Liver (tissue), 9 donors: ENCODE data around the gene ARNT2. TPM values are rescaled to one million over a fixed set of nuclear protein-coding genes. Genes with fewer than 3 reads are reported as not detected.

Experiments used
- DNase-seq: peaks from one replicate; pipeline ENCODE4 v3.0.0-alpha.2; 2017; ENCODE audit warnings: low spot score
- H3K27ac ChIP-seq, 2 donors: one replicate each; pipeline ENCODE4 v1.7.0; 2013; ENCODE audit warnings: inconsistent platforms in 2 of 2, low read length in 2 of 2, control low read depth in 1 of 2, low read depth in 1 of 2, mild to moderate bottlenecking in 1 of 2
- H3K27me3 ChIP-seq, 4 donors: one replicate each; pipeline versions ENCODE4 v1.6.1 to v1.7.0; 2013; ENCODE audit warnings: low read length in 3 of 4, inconsistent platforms in 1 of 4, mild to moderate bottlenecking in 1 of 4, moderate library complexity in 1 of 4; ENCODE audit not compliant: control insufficient read depth in 4 of 4, insufficient read depth in 4 of 4
- H3K36me3 ChIP-seq, 4 donors: one replicate each; pipeline versions ENCODE4 v1.6.1 to v1.7.0; 2013; ENCODE audit warnings: low read length in 3 of 4, mild to moderate bottlenecking in 3 of 4, low read depth in 1 of 4, moderate library complexity in 1 of 4; ENCODE audit not compliant: control insufficient read depth in 4 of 4, insufficient read depth in 3 of 4
- H3K4me1 ChIP-seq, 4 donors: one replicate each; pipeline versions ENCODE4 v1.6.1 to v1.7.0; 2013; ENCODE audit warnings: low read length in 3 of 4, mild to moderate bottlenecking in 3 of 4, moderate library complexity in 1 of 4; ENCODE audit not compliant: control insufficient read depth in 4 of 4, insufficient read depth in 4 of 4
- H3K4me3 ChIP-seq, 3 donors: one replicate each; pipeline versions ENCODE4 v1.6.1 to v1.7.0; 2013; ENCODE audit warnings: low read length in 3 of 3, control low read depth in 1 of 3, low read depth in 1 of 3, mild to moderate bottlenecking in 1 of 3
- H3K9ac ChIP-seq, 2 donors: one replicate each; pipeline ENCODE4 v1.7.0; 2013; ENCODE audit warnings: low read length in 2 of 2, mild to moderate bottlenecking in 2 of 2, moderate library complexity in 2 of 2, control low read depth in 1 of 2, low read depth in 1 of 2
- H3K9me3 ChIP-seq, 4 donors: one replicate each; pipeline versions ENCODE4 v1.6.1 to v1.7.0; 2013; ENCODE audit warnings: low read length in 3 of 4; ENCODE audit not compliant: control insufficient read depth in 4 of 4
- EGR1 ChIP-seq, 2 donors: IDR thresholded peaks; 2 replicates each; pipeline ENCODE4 v1.6.1; 2016 to 2018; ENCODE audit warnings: antibody characterized with exemption in 2 of 2, low read depth in 2 of 2
- FOXA1 ChIP-seq: IDR thresholded peaks from 2 replicates; pipeline ENCODE4 v1.6.1; 2016; ENCODE audit warnings: antibody characterized with exemption
- FOXA2 ChIP-seq: IDR thresholded peaks from 2 replicates; pipeline ENCODE4 v1.6.1; 2016; ENCODE audit warnings: antibody characterized with exemption
- GABPA ChIP-seq, 2 donors: IDR thresholded peaks in 1 of 2; conservative IDR thresholded peaks in 1 of 2; 2 replicates each; pipeline ENCODE4 v1.6.1; 2016; ENCODE audit warnings: antibody characterized with exemption in 2 of 2, mild to moderate bottlenecking in 1 of 2, moderate library complexity in 1 of 2
- HNF4A ChIP-seq, 2 donors: conservative IDR thresholded peaks; 2 replicates each; pipeline ENCODE4 v1.6.1; 2016; ENCODE audit warnings: antibody characterized with exemption in 2 of 2, mild to moderate bottlenecking in 2 of 2
- JUND ChIP-seq, 2 donors: IDR thresholded peaks; 2 replicates each; pipeline ENCODE4 v1.6.1; 2016; ENCODE audit warnings: antibody characterized with exemption in 2 of 2
- MAX ChIP-seq: IDR thresholded peaks from 2 replicates; pipeline ENCODE4 v1.6.1; 2016; ENCODE audit warnings: antibody characterized with exemption
- NR2F2 ChIP-seq: IDR thresholded peaks from 2 replicates; pipeline ENCODE4 v1.6.1; 2016; ENCODE audit warnings: antibody characterized with exemption
- RAD21 ChIP-seq, 2 donors: IDR thresholded peaks; 2 replicates each; pipeline ENCODE4 v1.6.1; 2016; ENCODE audit warnings: antibody characterized with exemption in 2 of 2, mild to moderate bottlenecking in 2 of 2
- RXRA ChIP-seq, 2 donors: IDR thresholded peaks; 2 replicates each; pipeline ENCODE4 v1.6.1; 2017 to 2018; ENCODE audit warnings: antibody characterized with exemption in 2 of 2, mild to moderate bottlenecking in 1 of 2
- SP1 ChIP-seq: IDR thresholded peaks from 2 replicates; pipeline ENCODE4 v1.6.1; 2018; ENCODE audit warnings: antibody characterized with exemption, mild to moderate bottlenecking
- TAF1 ChIP-seq: conservative IDR thresholded peaks from 2 replicates; pipeline ENCODE4 v1.6.1; 2016; ENCODE audit warnings: antibody characterized with exemption, mild to moderate bottlenecking
- YY1 ChIP-seq: IDR thresholded peaks from 2 replicates; pipeline ENCODE4 v1.6.1; 2016; ENCODE audit warnings: antibody characterized with exemption, mild to moderate bottlenecking
- ZBTB33 ChIP-seq: IDR thresholded peaks from 2 replicates; pipeline ENCODE4 v1.6.1; 2016; ENCODE audit warnings: antibody characterized with exemption
- WGBS: extraction: QIAGEN DNeasy Blood & Tissue Kit; methylation state at CpG from one replicate; pipeline ENCODE4 v1.1.7; 2013; 5-methylcytosine and 5-hydroxymethylcytosine counted together
- polyA plus RNA-seq, 2 donors: library from polyadenylated mRNA; stranded (reverse) in 1 of 2; unstranded in 1 of 2; fragments of 200-250 nt in 1 of 2; fragments of >200 nt in 1 of 2; fragmentation: Nextera tagmentation in 1 of 2; extraction: Ambion mirVana in 1 of 2; gene quantifications; one replicate each; pipeline versions ENCODE4 v1.2.1 to v1.2.3, GENCODE V29; 2013 to 2015
- total RNA-seq, 2 donors: library from RNA; depleted of rRNA; stranded (reverse); fragments of >200 nt; gene quantifications; one replicate each; pipeline ENCODE4 v1.2.3, GENCODE V29; 2014
- TF ChIP-seq, protein P1 (sequence below): fragments of 150-350 bp; IDR thresholded peaks from 2 replicates; pipeline ENCODE4 v1.5.1; 2017; ENCODE audit warnings: improper control_type of control experiment, low read depth, low read length; ENCODE audit not compliant: missing input control
- TF ChIP-seq, protein P2 (sequence below): IDR thresholded peaks from 2 replicates; pipeline ENCODE4 v1.6.1; 2016; ENCODE audit warnings: antibody characterized with exemption
- TF ChIP-seq, protein P3 (sequence below): IDR thresholded peaks from 2 replicates; pipeline ENCODE4 v1.6.1; 2016; ENCODE audit warnings: antibody characterized with exemption, mild to moderate bottlenecking
- donor health status: healthy.
- donor health status: healthy.
- donor health status: healthy.
- donor health status: healthy.
- donor health status: healthy.

The ARNT2 gene
- total and polyA plus RNA-seq, 4 donors = 0.17 to 0.92 (median 0.54) TPM

DNA sequence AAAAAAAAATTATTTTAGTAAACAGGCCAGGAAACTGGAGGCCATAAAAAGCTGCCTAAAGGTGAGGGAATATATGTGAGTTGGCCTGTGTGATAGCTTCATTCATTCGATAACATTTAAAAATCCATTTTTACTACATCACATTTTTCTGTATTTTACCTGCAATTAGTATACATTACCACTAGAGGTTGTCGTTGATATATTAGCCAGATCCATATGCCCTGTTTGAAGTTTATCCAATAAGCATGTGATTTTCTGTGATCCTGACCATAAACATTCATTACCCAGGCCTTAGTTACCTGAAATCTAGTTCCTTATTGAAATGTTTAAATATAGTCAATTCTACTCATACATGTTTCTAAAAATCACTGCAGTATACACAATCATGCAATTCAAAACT, 71.4 kb downstream of the ARNT2 start:
- Histone ChIP-seq H3K27me3 (no peaks in the 10 kb centered on the region), H3K9me3 (peaks cover 0 to 3% (median 3%) of the 10 kb centered on the region in 4 donors), H3K9ac (no peak overlapping the region), H3K36me3 (no peaks in the 10 kb centered on the region), H3K4me1 (no peaks in the 10 kb centered on the region), H3K4me3 (no peak overlapping the region), H3K27ac (no peak overlapping the region)
- DNase-seq = no peak
- TF ChIP-seq TAF1 (no peak), YY1 (no peak), NR2F2 (no peak), FOXA2 (no peak), RAD21 (IDR thresholded peaks at IDR 0.05) (no peak), FOXA1 (no peak), EGR1 (IDR thresholded peaks at IDR 0.05; ENCODE audit: low read depth in 2 of 2) (no peak), JUND (IDR thresholded peaks at IDR 0.05) (no peak), SP1 (no peak), RXRA (IDR thresholded peaks at IDR 0.05) (no peak), MAX (no peak), ZBTB33 (no peak)
- TF ChIP-seq, protein P1, sequence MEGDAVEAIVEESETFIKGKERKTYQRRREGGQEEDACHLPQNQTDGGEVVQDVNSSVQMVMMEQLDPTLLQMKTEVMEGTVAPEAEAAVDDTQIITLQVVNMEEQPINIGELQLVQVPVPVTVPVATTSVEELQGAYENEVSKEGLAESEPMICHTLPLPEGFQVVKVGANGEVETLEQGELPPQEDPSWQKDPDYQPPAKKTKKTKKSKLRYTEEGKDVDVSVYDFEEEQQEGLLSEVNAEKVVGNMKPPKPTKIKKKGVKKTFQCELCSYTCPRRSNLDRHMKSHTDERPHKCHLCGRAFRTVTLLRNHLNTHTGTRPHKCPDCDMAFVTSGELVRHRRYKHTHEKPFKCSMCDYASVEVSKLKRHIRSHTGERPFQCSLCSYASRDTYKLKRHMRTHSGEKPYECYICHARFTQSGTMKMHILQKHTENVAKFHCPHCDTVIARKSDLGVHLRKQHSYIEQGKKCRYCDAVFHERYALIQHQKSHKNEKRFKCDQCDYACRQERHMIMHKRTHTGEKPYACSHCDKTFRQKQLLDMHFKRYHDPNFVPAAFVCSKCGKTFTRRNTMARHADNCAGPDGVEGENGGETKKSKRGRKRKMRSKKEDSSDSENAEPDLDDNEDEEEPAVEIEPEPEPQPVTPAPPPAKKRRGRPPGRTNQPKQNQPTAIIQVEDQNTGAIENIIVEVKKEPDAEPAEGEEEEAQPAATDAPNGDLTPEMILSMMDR = no peak
- TF ChIP-seq, protein P2, sequence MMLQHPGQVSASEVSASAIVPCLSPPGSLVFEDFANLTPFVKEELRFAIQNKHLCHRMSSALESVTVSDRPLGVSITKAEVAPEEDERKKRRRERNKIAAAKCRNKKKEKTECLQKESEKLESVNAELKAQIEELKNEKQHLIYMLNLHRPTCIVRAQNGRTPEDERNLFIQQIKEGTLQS = no peak
- TF ChIP-seq, protein P3, sequence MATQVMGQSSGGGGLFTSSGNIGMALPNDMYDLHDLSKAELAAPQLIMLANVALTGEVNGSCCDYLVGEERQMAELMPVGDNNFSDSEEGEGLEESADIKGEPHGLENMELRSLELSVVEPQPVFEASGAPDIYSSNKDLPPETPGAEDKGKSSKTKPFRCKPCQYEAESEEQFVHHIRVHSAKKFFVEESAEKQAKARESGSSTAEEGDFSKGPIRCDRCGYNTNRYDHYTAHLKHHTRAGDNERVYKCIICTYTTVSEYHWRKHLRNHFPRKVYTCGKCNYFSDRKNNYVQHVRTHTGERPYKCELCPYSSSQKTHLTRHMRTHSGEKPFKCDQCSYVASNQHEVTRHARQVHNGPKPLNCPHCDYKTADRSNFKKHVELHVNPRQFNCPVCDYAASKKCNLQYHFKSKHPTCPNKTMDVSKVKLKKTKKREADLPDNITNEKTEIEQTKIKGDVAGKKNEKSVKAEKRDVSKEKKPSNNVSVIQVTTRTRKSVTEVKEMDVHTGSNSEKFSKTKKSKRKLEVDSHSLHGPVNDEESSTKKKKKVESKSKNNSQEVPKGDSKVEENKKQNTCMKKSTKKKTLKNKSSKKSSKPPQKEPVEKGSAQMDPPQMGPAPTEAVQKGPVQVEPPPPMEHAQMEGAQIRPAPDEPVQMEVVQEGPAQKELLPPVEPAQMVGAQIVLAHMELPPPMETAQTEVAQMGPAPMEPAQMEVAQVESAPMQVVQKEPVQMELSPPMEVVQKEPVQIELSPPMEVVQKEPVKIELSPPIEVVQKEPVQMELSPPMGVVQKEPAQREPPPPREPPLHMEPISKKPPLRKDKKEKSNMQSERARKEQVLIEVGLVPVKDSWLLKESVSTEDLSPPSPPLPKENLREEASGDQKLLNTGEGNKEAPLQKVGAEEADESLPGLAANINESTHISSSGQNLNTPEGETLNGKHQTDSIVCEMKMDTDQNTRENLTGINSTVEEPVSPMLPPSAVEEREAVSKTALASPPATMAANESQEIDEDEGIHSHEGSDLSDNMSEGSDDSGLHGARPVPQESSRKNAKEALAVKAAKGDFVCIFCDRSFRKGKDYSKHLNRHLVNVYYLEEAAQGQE = no peak
- 92% methylated on average over 2 of the region's 2 CpGs for WGBS

DNA sequence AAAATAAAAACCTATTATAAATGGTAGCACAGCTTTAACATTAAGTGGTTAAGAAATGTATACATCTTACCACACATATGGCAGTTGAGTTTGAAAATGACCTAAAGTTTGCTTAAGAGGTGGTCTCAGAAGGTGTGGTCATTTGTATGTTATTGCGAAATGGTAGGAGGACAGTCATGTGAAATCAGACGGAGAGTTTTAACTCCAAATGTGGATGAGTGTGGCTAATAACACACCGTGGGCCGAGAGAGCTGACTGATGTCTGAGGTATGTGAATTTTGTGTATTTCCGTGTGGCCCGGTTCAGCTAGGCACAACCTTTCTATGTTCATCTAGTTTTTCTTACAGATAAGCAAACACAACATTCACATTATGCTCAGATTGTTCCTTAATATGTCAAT, 71.9 kb downstream of the ARNT2 start:
- no peak for DNase-seq
- Histone ChIP-seq H3K9me3 (peaks cover 0 to 3% (median 3%) of the 10 kb centered on the region in 4 donors), H3K36me3 (no peaks in the 10 kb centered on the region), H3K27me3 (no peaks in the 10 kb centered on the region), H3K9ac (no peak overlapping the region), H3K4me3 (no peak overlapping the region), H3K4me1 (no peaks in the 10 kb centered on the region), H3K27ac (no peak overlapping the region)
- 91% methylated on average over 6 of the region's 6 CpGs for WGBS
- TF ChIP-seq HNF4A (conservative IDR thresholded peaks at IDR 0.05) (no peak), SP1 (no peak), JUND (IDR thresholded peaks at IDR 0.05) (no peak), TAF1 (no peak), RXRA (IDR thresholded peaks at IDR 0.05) (no peak), FOXA2 (no peak), YY1 (no peak), GABPA (IDR thresholded peaks at IDR 0.05 in 1 of 2, conservative IDR thresholded peaks at IDR 0.05 in 1 of 2) (no peak), EGR1 (IDR thresholded peaks at IDR 0.05; ENCODE audit: low read depth in 2 of 2) (no peak), NR2F2 (no peak)
- TF ChIP-seq, protein P1 = no peak
- TF ChIP-seq, protein P2 = no peak
- TF ChIP-seq, protein P3 = no peak
